Effector memory CD4-positive, alpha-beta T cell (primary cell): ENCODE data around the gene NABP2.
A peak's percentile ranks its signal among the peaks of the same experiment; 100 is the strongest.

Source experiments
- DNase-seq, 3 donors: peaks; one replicate each; pipeline ENCODE4 v3.0.0-alpha.2; 2020
- H3K27ac ChIP-seq: 2 replicates; pipeline ENCODE4 v1.7.0; 2013; ENCODE audit warnings: mild to moderate bottlenecking, low read length, moderate library complexity; ENCODE audit not compliant: insufficient read depth, poor library complexity, severe bottlenecking
- H3K27me3 ChIP-seq: replicated peaks from 2 replicates; pipeline ENCODE4 v1.7.0; 2013; ENCODE audit warnings: mild to moderate bottlenecking, low read length; ENCODE audit not compliant: insufficient read depth, control insufficient read depth, poor library complexity, severe bottlenecking
- H3K36me3 ChIP-seq: 2 replicates; pipeline ENCODE4 v1.7.0; 2013; ENCODE audit warnings: mild to moderate bottlenecking, low read length, moderate library complexity; ENCODE audit not compliant: control insufficient read depth, insufficient read depth
- H3K4me1 ChIP-seq: 2 replicates; pipeline ENCODE4 v1.7.0; 2013; ENCODE audit warnings: low read length, mild to moderate bottlenecking; ENCODE audit not compliant: control insufficient read depth, insufficient read depth, poor library complexity, severe bottlenecking
- H3K4me3 ChIP-seq: 2 replicates; pipeline ENCODE4 v1.7.0; 2013; ENCODE audit warnings: low read length, low read depth, mild to moderate bottlenecking; ENCODE audit not compliant: insufficient read depth, poor library complexity, severe bottlenecking
- H3K9me3 ChIP-seq: 2 replicates; pipeline ENCODE4 v1.7.0; 2013; ENCODE audit warnings: mild to moderate bottlenecking, low read length, moderate library complexity; ENCODE audit not compliant: control insufficient read depth

Gene NABP2

GRCh38 chr12:56212361-56212760, 11.8 kb upstream of the NABP2 start:
- H3K4me1 ChIP-seq, result no peaks in the 10 kb centered on the region
- peaks cover 61% of the 10 kb centered on the region for H3K36me3 ChIP-seq
- H3K4me3 ChIP-seq, result no peak overlapping the region
- no peaks in the 10 kb centered on the region for H3K9me3 ChIP-seq
- no peak for DNase-seq
- H3K27ac ChIP-seq, result no peak overlapping the region
- no peaks in the 10 kb centered on the region for H3K27me3 ChIP-seq

- Histone ChIP-seq H3K36me3 (peaks cover 52% of the 10 kb centered on the region), H3K4me1 (no peaks in the 10 kb centered on the region), H3K27ac (no peak overlapping the region), H3K27me3 (no peaks in the 10 kb centered on the region), H3K9me3 (no peaks in the 10 kb centered on the region), H3K4me3 (no peak overlapping the region)
- no peak for DNase-seq
Observed at GRCh38 chr12:56213878-56214277, 10.3 kb upstream of the NABP2 start.

GRCh38 chr12:56216461-56216860, 7.7 kb upstream of the NABP2 start:
- Histone ChIP-seq H3K36me3 (peaks cover 39% of the 10 kb centered on the region), H3K4me3 (no peak overlapping the region), H3K9me3 (no peaks in the 10 kb centered on the region), H3K4me1 (peaks cover 9% of the 10 kb centered on the region), H3K27me3 (no peaks in the 10 kb centered on the region), H3K27ac (no peak overlapping the region)
- DNase-seq, result no peak

GRCh38 chr12:56219840-56220239, 4.3 kb upstream of the NABP2 start:
- no peaks in the 10 kb centered on the region for H3K27me3 ChIP-seq
- H3K9me3 ChIP-seq, result no peaks in the 10 kb centered on the region
- H3K27ac ChIP-seq, result no peak overlapping the region
- peaks cover 22% of the 10 kb centered on the region for H3K4me1 ChIP-seq
- H3K4me3 ChIP-seq, result no peak overlapping the region
- DNase-seq, result no peak
- H3K36me3 ChIP-seq, result peaks cover 10% of the 10 kb centered on the region

GRCh38 chr12:56220611-56221231, 3.4 kb upstream of the NABP2 start:
- peak overlapping the region; percentile 100 for H3K4me3 ChIP-seq
- no peaks in the 10 kb centered on the region for H3K27me3 ChIP-seq
- H3K9me3 ChIP-seq, result no peaks in the 10 kb centered on the region
- peaks cover 6% of the 10 kb centered on the region for H3K36me3 ChIP-seq
- no peak for DNase-seq
- H3K4me1 ChIP-seq, result peaks cover 24% of the 10 kb centered on the region
- H3K27ac ChIP-seq, result peak overlapping the region; percentile 99

GRCh38 chr12:56221232-56221756, 2.8 kb upstream of the NABP2 start:
- Histone ChIP-seq H3K4me1 (peaks cover 24% of the 10 kb centered on the region), H3K4me3 (peak overlapping the region; percentile 100), H3K27ac (peak overlapping the region; percentile 99), H3K27me3 (no peaks in the 10 kb centered on the region), H3K9me3 (no peaks in the 10 kb centered on the region), H3K36me3 (peaks cover 3% of the 10 kb centered on the region)
- DNase-seq, result no peak

- no peaks in the 10 kb centered on the region for H3K36me3 ChIP-seq
- peak; percentile 83 to 91 (median 85) for DNase-seq
- peak within 1 kb of the TSS; percentile 100 for H3K4me3 ChIP-seq
- no peaks in the 10 kb centered on the region for H3K27me3 ChIP-seq
- peaks cover 24% of the 10 kb centered on the region for H3K4me1 ChIP-seq
- peak within 1 kb of the TSS; percentile 99 for H3K27ac ChIP-seq
- H3K9me3 ChIP-seq, result no peaks in the 10 kb centered on the region
Observed at GRCh38 chr12:56221757-56222530, 2.2 kb upstream of the NABP2 start, which contains the start of gene RNF41. TSS of gene RNF41 (minus strand) at chr12:56221922. CDS start at chr12:56214047, 7,875 bp downstream.

- no peaks in the 10 kb centered on the region for H3K9me3 ChIP-seq
- peaks cover 24% of the 10 kb centered on the region for H3K4me1 ChIP-seq
- H3K27ac ChIP-seq, result peak overlapping the region; percentile 99
- DNase-seq, result no peak
- H3K36me3 ChIP-seq, result no peaks in the 10 kb centered on the region
- H3K4me3 ChIP-seq, result peak overlapping the region; percentile 100
- H3K27me3 ChIP-seq, result no peaks in the 10 kb centered on the region
Observed at GRCh38 chr12:56222531-56222895, 1.6 kb upstream of the NABP2 start.

- Histone ChIP-seq H3K4me1 (peaks cover 24% of the 10 kb centered on the region), H3K27ac (peak overlapping the region; percentile 72), H3K9me3 (no peaks in the 10 kb centered on the region), H3K36me3 (no peaks in the 10 kb centered on the region), H3K4me3 (peak overlapping the region; percentile 56), H3K27me3 (no peaks in the 10 kb centered on the region)
- DNase-seq, result no peak
Observed at GRCh38 chr12:56223571-56224101, 506 bp upstream of the NABP2 start.

- H3K4me1 ChIP-seq, result peaks cover 24% of the 10 kb centered on the region
Observed at GRCh38 chr12:56224954-56225353, 812 bp downstream of the NABP2 start.

More at GRCh38 chr12:56224954-56225353, 812 bp downstream of the NABP2 start:
- Histone ChIP-seq H3K9me3 (no peaks in the 10 kb centered on the region), H3K4me3 (peak overlapping the region; percentile 56), H3K27me3 (no peaks in the 10 kb centered on the region), H3K36me3 (no peaks in the 10 kb centered on the region), H3K27ac (peak overlapping the region; percentile 72)
- DNase-seq, result no peak
